ENCODE data around the gene LCNL1. TPM values are rescaled to one million over a fixed set of nuclear protein-coding genes. Genes with fewer than 3 reads are reported as not detected.

LCNL1 gene
- total and polyA plus RNA-seq, 2 donors (not counting 1 experiment from before 2014, with no cell fraction given), result not detected

- Mint-ChIP-seq H3K9me3 (ENCODE audit: insufficient read depth) (no peaks in the 10 kb centered on the region), H3K4me1 (peaks cover 3% of the 10 kb centered on the region), H3K27ac (no peak overlapping the region), H3K27me3 (peaks cover 6% of the 10 kb centered on the region), H3K4me3 (no peak overlapping the region)
- DNase-seq (no peak), ATAC-seq (ENCODE audit: low read depth) (no peak)
- Histone ChIP-seq H3K9me3 (ENCODE audit: control extremely low read depth in 1 of 3, control insufficient read depth in 2 of 3, insufficient read depth in 1 of 3, low read length in 2 of 3) (no peaks in the 10 kb centered on the region), H3K4me2 (replicated peaks; ENCODE audit: low read depth, low read length, poor library complexity, severe bottlenecking) (no peak overlapping the region), H4K20me1 (ENCODE audit: control insufficient read depth, insufficient read depth, low read length, poor library complexity, severe bottlenecking) (no peaks in the 10 kb centered on the region), H3K4me1 (ENCODE audit: control insufficient read depth in 2 of 2, insufficient read depth in 2 of 2, low read length in 2 of 2) (no peaks in the 10 kb centered on the region), H3K9ac (ENCODE audit: low read length) (no peak overlapping the region), H3K4me3 (ENCODE audit: control extremely low read depth in 1 of 5, extremely low read depth in 1 of 5, insufficient read depth in 1 of 5, low read depth in 2 of 5, low read length in 4 of 5) (no peak overlapping the region), H3K36me3 (replicated peaks in 1 of 2; ENCODE audit: control extremely low read depth in 1 of 2, control insufficient read depth in 1 of 2, extremely low read depth in 1 of 2, insufficient read depth in 2 of 2, low read length in 1 of 2) (no peaks in the 10 kb centered on the region), H3K27ac (ENCODE audit: low read length in 2 of 2) (no peak overlapping the region), H3K79me2 (ENCODE audit: control insufficient read depth, insufficient read depth, low read length) (no peaks in the 10 kb centered on the region), H3K27me3 (replicated peaks in 1 of 4; ENCODE audit: control extremely low read depth in 1 of 4, control insufficient read depth in 3 of 4, insufficient read depth in 4 of 4, low read length in 3 of 4) (peaks cover 0 to 19% (median 3%) of the 10 kb centered on the region in 4 experiments), H2AFZ (ENCODE audit: insufficient read depth, low read depth, low read length, poor library complexity, severe bottlenecking) (no peak overlapping the region)
- ChIA-PET CTCF (no interaction called here), POLR2A (no interaction called here)
- no peak for TF ChIP-seq CTCF (IDR thresholded peaks at IDR 0.05)
- no peak for TF ChIP-seq EZH2 (IDR thresholded peaks at IDR 0.05; ENCODE audit: borderline replicate concordance, insufficient read depth, low read depth, low read length, poor library complexity, severe bottlenecking)
- WGBS (ENCODE audit: insufficient coverage), result 86% methylated on average over 11 of the region's 11 CpGs
- intact Hi-C loops (cut with micrococcal nuclease), result no loop called here
Measured at GRCh38 chr9:136972335-136972734, 10.5 kb upstream of the LCNL1 start.

GRCh38 chr9:136972743-136973142, 10.1 kb upstream of the LCNL1 start:
- H3K9ac ChIP-seq (ENCODE audit: low read length), result no peak overlapping the region
- no peak overlapping the region for H2AFZ ChIP-seq (ENCODE audit: insufficient read depth, low read depth, low read length, poor library complexity, severe bottlenecking)
- H3K9me3 ChIP-seq (ENCODE audit: control extremely low read depth in 1 of 3, control insufficient read depth in 2 of 3, insufficient read depth in 1 of 3, low read length in 2 of 3), result no peaks in the 10 kb centered on the region
- ATAC-seq (ENCODE audit: low read depth) (no peak), DNase-seq (no peak)
- Mint-ChIP-seq H3K4me3 (no peak overlapping the region), H3K4me1 (peaks cover 4% of the 10 kb centered on the region), H3K27ac (no peak overlapping the region), H3K9me3 (ENCODE audit: insufficient read depth) (no peaks in the 10 kb centered on the region), H3K27me3 (peaks cover 6% of the 10 kb centered on the region)
- ChIA-PET CTCF (no interaction called here), POLR2A (no interaction called here)
- intact Hi-C loops (cut with micrococcal nuclease), result no loop called here
- H3K79me2 ChIP-seq (ENCODE audit: control insufficient read depth, insufficient read depth, low read length), result no peaks in the 10 kb centered on the region
- no peak overlapping the region for H3K4me2 ChIP-seq (replicated peaks; ENCODE audit: low read depth, low read length, poor library complexity, severe bottlenecking)
- H3K4me3 ChIP-seq (ENCODE audit: control extremely low read depth in 1 of 5, extremely low read depth in 1 of 5, insufficient read depth in 1 of 5, low read depth in 2 of 5, low read length in 4 of 5), result no peak overlapping the region
- WGBS (ENCODE audit: insufficient coverage), result 76% methylated on average over 12 of the region's 13 CpGs
- H3K36me3 ChIP-seq (replicated peaks in 1 of 2; ENCODE audit: control extremely low read depth in 1 of 2, control insufficient read depth in 1 of 2, extremely low read depth in 1 of 2, insufficient read depth in 2 of 2, low read length in 1 of 2), result no peaks in the 10 kb centered on the region
- peaks cover 0 to 23% (median 3%) of the 10 kb centered on the region in 4 experiments for H3K27me3 ChIP-seq (replicated peaks in 1 of 4; ENCODE audit: control extremely low read depth in 1 of 4, control insufficient read depth in 3 of 4, insufficient read depth in 4 of 4, low read length in 3 of 4)
- H3K4me1 ChIP-seq (ENCODE audit: control insufficient read depth in 2 of 2, insufficient read depth in 2 of 2, low read length in 2 of 2), result no peaks in the 10 kb centered on the region
- TF ChIP-seq CTCF (IDR thresholded peaks at IDR 0.05) (no peak), EZH2 (IDR thresholded peaks at IDR 0.05; ENCODE audit: borderline replicate concordance, insufficient read depth, low read depth, low read length, poor library complexity, severe bottlenecking) (no peak)
- no peak overlapping the region for H3K27ac ChIP-seq (ENCODE audit: low read length in 2 of 2)
- no peaks in the 10 kb centered on the region for H4K20me1 ChIP-seq (ENCODE audit: control insufficient read depth, insufficient read depth, low read length, poor library complexity, severe bottlenecking)
